Aorta (tissue), 5 donors: Measurements from ENCODE around the gene ZNF516. TPM values are rescaled to one million over a fixed set of nuclear protein-coding genes. Genes with fewer than 3 reads are reported as not detected.

Experiments used
- ATAC-seq: fragments of 200-7000 bp; cut with Tn5 transposase; one replicate; pipeline ENCODE4 v1.9.1; 2022; ENCODE audit warnings: moderate library complexity; ENCODE audit not compliant: low FRiP score
- DNase-seq, 2 donors: peaks; one replicate each; pipeline ENCODE4 v3.0.0-alpha.2; 2020
- H3K27ac ChIP-seq, 2 donors: one replicate each; pipeline ENCODE4 v1.5.1; 2013; ENCODE audit warnings: low read length in 2 of 2, mild to moderate bottlenecking in 2 of 2, moderate library complexity in 2 of 2, control low read depth in 1 of 2, inconsistent platforms in 1 of 2, low read depth in 1 of 2
- H3K27me3 ChIP-seq, 2 donors: one replicate each; pipeline ENCODE4 v1.6.1; 2013; ENCODE audit warnings: control low read depth in 1 of 2, low read length in 1 of 2, mild to moderate bottlenecking in 1 of 2, moderate library complexity in 1 of 2; ENCODE audit not compliant: insufficient read depth in 2 of 2, control insufficient read depth in 1 of 2
- H3K36me3 ChIP-seq, 2 donors: one replicate each; pipeline ENCODE4 v1.6.1; 2013; ENCODE audit warnings: control low read depth in 1 of 2, low read length in 1 of 2, mild to moderate bottlenecking in 1 of 2; ENCODE audit not compliant: insufficient read depth in 2 of 2, control insufficient read depth in 1 of 2
- H3K4me1 ChIP-seq, 2 donors: one replicate each; pipeline ENCODE4 v1.6.1; 2013; ENCODE audit warnings: low read length in 2 of 2, control low read depth in 1 of 2, mild to moderate bottlenecking in 1 of 2, moderate library complexity in 1 of 2; ENCODE audit not compliant: insufficient read depth in 2 of 2, control insufficient read depth in 1 of 2
- H3K4me3 ChIP-seq, 2 donors: one replicate each; pipeline ENCODE4 v1.5.1; 2013; ENCODE audit warnings: low read length in 2 of 2, control low read depth in 1 of 2, mild to moderate bottlenecking in 1 of 2
- H3K9me3 ChIP-seq: one replicate; pipeline ENCODE4 v1.6.1; 2013; ENCODE audit warnings: mild to moderate bottlenecking, low read length; ENCODE audit not compliant: control insufficient read depth
- WGBS, 2 donors: extraction: QIAGEN DNeasy Blood & Tissue Kit; methylation state at CpG; one replicate each; pipeline ENCODE4 v1.1.7; 2013; 5-methylcytosine and 5-hydroxymethylcytosine counted together
- intact Hi-C, 2 donors: fragments of 100-400 bp; cut with DNase I; formaldehyde crosslinking; loops; one replicate each; pipeline versions ENCODE4 v1.14.2 to v1.15.0; 2022
- polyA plus RNA-seq, 2 donors: library from polyadenylated mRNA; stranded (reverse); fragments of 200-250 nt; gene quantifications; one replicate each; pipeline ENCODE4 v1.2.3, GENCODE V29; 2013
- total RNA-seq, 2 donors: library from RNA; stranded (reverse); fragmentation: NEBNext Ultra II Directional; extraction: Animal tissue kit (Norgen Biotek cat#: 25700); gene quantifications; one replicate each; pipeline ENCODE4 v1.2.1, GENCODE V29; 2021
- donor health status: healthy with polysubstance abuse.
- donor health status: Bipolar disorder and iron deficiency.
- donor health status: DM: no; HTN: no; CAD: no.
- donor health status: DM: no; HTN: no; CAD: no.
- donor health status: DM: yes; HTN: yes; CAD: no.

ZNF516 gene
- total and polyA plus RNA-seq, 4 donors = 2.0 to 55.6 (median 17.1) TPM

GRCh38 chr18:76494231-76495005, 624 bp downstream of the ZNF516 start:
- 1% methylated on average over 55 to 56 of the region's 56 CpGs for WGBS, 2 donors
- ATAC-seq (no peak), DNase-seq (peak; percentile 66 to 76)
- Histone ChIP-seq H3K4me1 (no peaks in the 10 kb centered on the region), H3K9me3 (no peaks in the 10 kb centered on the region), H3K27me3 (no peaks in the 10 kb centered on the region), H3K27ac (no peak overlapping the region), H3K4me3 (peak overlapping the region; percentile 54 to 97), H3K36me3 (no peaks in the 10 kb centered on the region)
- intact Hi-C loops = loop anchor here in 1 of 2 donors (10.0 kb wide), 1 partner anchor 120 kb away; no protein-coding TSS in a partner anchor

GRCh38 chr18:76493213-76494161, 1.6 kb downstream of the ZNF516 start:
- peak; percentile 19 for ATAC-seq
- Histone ChIP-seq H3K27ac (no peak overlapping the region), H3K4me1 (no peaks in the 10 kb centered on the region), H3K9me3 (no peaks in the 10 kb centered on the region), H3K27me3 (no peaks in the 10 kb centered on the region), H3K4me3 (peak overlapping the region; percentile 54 to 97), H3K36me3 (no peaks in the 10 kb centered on the region)
- DNase-seq = peak in 1 of 2 donors; percentile 68
- WGBS, 2 donors = 0 to 1% methylated on average over 29 to 31 of the region's 31 CpGs
- intact Hi-C loops = loop anchor here in 1 of 2 donors (10.0 kb wide), 1 partner anchor 121 kb away; no protein-coding TSS in a partner anchor

- H3K4me1 ChIP-seq = no peaks in the 10 kb centered on the region
- intact Hi-C loops = loop anchor here in 1 of 2 donors (10.0 kb wide), 1 partner anchor 122 kb away; no protein-coding TSS in a partner anchor
- no peaks in the 10 kb centered on the region for H3K27me3 ChIP-seq
- ATAC-seq (peak; percentile 95), DNase-seq (peak; percentile 100)
- no peaks in the 10 kb centered on the region for H3K9me3 ChIP-seq
- no peaks in the 10 kb centered on the region for H3K36me3 ChIP-seq
- peak overlapping the region in 1 of 2 donors; percentile 1 for H3K27ac ChIP-seq
- WGBS, 2 donors = 0% methylated on average over 31 of the region's 31 CpGs
- H3K4me3 ChIP-seq = peak overlapping the region; percentile 54 to 97
These were observed 2.3 kb downstream of the ZNF516 start for GRCh38 chr18:76492669-76493212.

GRCh38 chr18:76491776-76492668, 3.0 kb downstream of the ZNF516 start:
- 0% methylated on average over 70 of the region's 70 CpGs for WGBS, 2 donors
- intact Hi-C loops = loop anchor here in 1 of 2 donors (10.0 kb wide), 1 partner anchor 123 kb away; no protein-coding TSS in a partner anchor
- ATAC-seq (peak; percentile 40), DNase-seq (peak; percentile 69 to 82)
- H3K4me1 ChIP-seq = no peaks in the 10 kb centered on the region
- H3K9me3 ChIP-seq = no peaks in the 10 kb centered on the region
- no peaks in the 10 kb centered on the region for H3K27me3 ChIP-seq
- H3K27ac ChIP-seq = peak overlapping the region in 1 of 2 donors; percentile 1
- H3K36me3 ChIP-seq = no peaks in the 10 kb centered on the region
- H3K4me3 ChIP-seq = peak overlapping the region; percentile 54 to 97

- Histone ChIP-seq H3K4me1 (no peaks in the 10 kb centered on the region), H3K4me3 (peak overlapping the region; percentile 54 to 97), H3K36me3 (no peaks in the 10 kb centered on the region), H3K9me3 (no peaks in the 10 kb centered on the region), H3K27me3 (no peaks in the 10 kb centered on the region), H3K27ac (no peak overlapping the region)
- intact Hi-C loops = loop anchor here in 1 of 2 donors (10.0 kb wide), 1 partner anchor 123 kb away; no protein-coding TSS in a partner anchor
- 0 to 1% methylated on average over 6 to 27 of the region's 31 CpGs for WGBS, 2 donors
- ATAC-seq (peak; percentile 2), DNase-seq (peak; percentile 80 to 90)
These were observed 3.6 kb downstream of the ZNF516 start for GRCh38 chr18:76491473-76491775.

- H3K4me3 ChIP-seq = peak overlapping the region; percentile 54 to 97
- 1 to 2% methylated on average over 37 to 73 of the region's 73 CpGs for WGBS, 2 donors
- intact Hi-C loops = loop anchor here in 1 of 2 donors (10.0 kb wide), 1 partner anchor 124 kb away; no protein-coding TSS in a partner anchor
- no peaks in the 10 kb centered on the region for H3K9me3 ChIP-seq
- H3K27me3 ChIP-seq = no peaks in the 10 kb centered on the region
- no peaks in the 10 kb centered on the region for H3K36me3 ChIP-seq
- no peaks in the 10 kb centered on the region for H3K4me1 ChIP-seq
- H3K27ac ChIP-seq = peak overlapping the region in 1 of 2 donors; percentile 0
- DNase-seq (peak; percentile 61 to 82), ATAC-seq (no peak)
These were observed 4.2 kb downstream of the ZNF516 start for GRCh38 chr18:76490670-76491472.

- intact Hi-C loops = loop anchor here in 1 of 2 donors (10.0 kb wide), 1 partner anchor 125 kb away; no protein-coding TSS in a partner anchor
- no peaks in the 10 kb centered on the region for H3K27me3 ChIP-seq
- no peaks in the 10 kb centered on the region for H3K9me3 ChIP-seq
- no peaks in the 10 kb centered on the region for H3K4me1 ChIP-seq
- 72 to 76% methylated on average over 5 of the region's 5 CpGs for WGBS, 2 donors
- H3K36me3 ChIP-seq = no peaks in the 10 kb centered on the region
- ATAC-seq = no peak
- no peak overlapping the region for H3K4me3 ChIP-seq
- no peak overlapping the region for H3K27ac ChIP-seq
- no peak for DNase-seq
These were observed 5.0 kb downstream of the ZNF516 start for GRCh38 chr18:76490033-76490432.
